Inflammatory macrophage (primary cell): Measurements from ENCODE around the gene SELPLG.
"Not testable (repeated sequence)": the region's sequence is repeated elsewhere in the genome, so short reads cannot be mapped to it uniquely, and the experiment has no call there.

Source experiments
- DNase-seq, 2 donors: peaks; one replicate each; pipeline ENCODE4 v3.0.0-alpha.2; 2020 to 2022

SELPLG gene

GRCh38 chr12:108602976-108603704 is 30.6 kb downstream of the SELPLG start:
- DNase-seq, result no peak

DNA sequence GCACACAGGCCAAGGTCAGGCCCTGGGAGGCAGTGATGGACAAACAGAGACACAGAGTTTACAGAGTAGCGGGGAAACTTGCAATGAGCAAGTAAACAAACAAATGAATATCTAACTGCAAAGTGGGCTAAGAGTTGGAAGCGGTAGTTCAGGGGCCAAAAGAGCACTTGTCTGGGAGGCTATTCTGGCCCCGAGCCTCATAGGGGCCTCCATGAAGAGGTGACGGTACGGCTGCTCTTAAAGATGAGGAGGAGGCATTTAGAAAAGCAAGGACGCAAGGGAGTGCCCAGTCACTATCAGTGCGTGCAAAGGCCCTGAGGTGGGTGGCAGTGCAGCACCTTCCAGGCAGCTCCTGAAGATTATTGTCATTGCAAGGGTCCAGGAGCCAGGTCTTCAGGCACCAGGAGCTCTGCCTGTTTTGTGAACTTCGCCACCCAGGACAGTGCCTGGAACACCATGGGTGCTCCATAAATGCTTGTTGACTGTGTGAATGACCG is 31.4 kb downstream of the SELPLG start:
- no peak for DNase-seq

GRCh38 chr12:108600702-108601007 is 33.0 kb downstream of the SELPLG start:
- DNase-seq, result no peak

GRCh38 chr12:108599948-108600701 is 33.6 kb downstream of the SELPLG start:
- no peak for DNase-seq

GRCh38 chr12:108599541-108599940 is 34.2 kb downstream of the SELPLG start:
- DNase-seq, result no peak

GRCh38 chr12:108598553-108599250 is 35.0 kb downstream of the SELPLG start:
- DNase-seq, result no peak

DNA sequence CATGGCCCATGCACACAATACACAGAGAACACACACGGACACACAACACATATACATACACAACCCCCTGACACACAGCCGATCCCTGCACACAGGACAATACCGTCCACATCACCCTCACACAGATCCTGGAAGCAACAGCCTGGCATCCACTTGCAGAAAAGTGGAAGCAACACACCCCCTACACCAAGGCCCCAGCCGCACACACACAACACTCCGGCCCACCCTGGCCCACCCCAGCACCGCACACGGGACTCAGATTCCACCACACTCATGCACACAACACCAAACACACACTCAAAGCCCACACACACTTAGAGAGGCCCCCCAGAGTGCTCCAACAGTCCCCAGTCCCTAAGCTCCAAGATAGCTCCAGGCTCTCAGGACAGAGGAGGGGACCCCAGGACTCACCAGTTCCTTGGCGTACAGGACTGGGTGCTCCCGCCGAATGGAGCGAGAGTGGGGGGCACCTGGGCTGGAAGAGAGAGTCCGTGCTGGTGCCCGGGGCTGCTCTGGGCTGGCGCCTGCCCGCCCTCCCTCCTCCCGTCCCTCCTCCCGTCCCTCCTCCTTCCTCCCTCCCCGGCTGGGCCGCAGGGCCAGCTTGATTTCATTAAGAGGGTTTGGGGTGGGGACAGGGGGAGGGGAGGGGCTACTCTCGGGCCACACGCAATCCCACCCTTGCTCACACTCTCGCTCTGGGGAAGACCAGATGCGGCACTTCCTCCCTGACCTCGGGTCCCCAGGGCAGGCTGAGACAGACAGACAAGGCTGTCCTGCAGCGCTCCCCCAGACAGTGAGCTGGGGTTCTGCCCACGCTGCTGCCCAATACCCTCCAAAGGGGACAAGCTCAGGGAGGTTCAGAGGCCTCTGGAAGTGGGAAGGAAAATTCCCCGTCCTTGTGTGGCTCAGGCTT is 35.9 kb downstream of the SELPLG start, which contains the start of gene TMEM119:
Gene TMEM119 (minus strand): TSS at position 526 of the 913 bp plus-strand sequence. CDS start 5,701 bp downstream, outside the sequence.
- DNase-seq, result no peak

GRCh38 chr12:108596854-108597558 is 36.7 kb downstream of the SELPLG start:
- no peak for DNase-seq

DNA sequence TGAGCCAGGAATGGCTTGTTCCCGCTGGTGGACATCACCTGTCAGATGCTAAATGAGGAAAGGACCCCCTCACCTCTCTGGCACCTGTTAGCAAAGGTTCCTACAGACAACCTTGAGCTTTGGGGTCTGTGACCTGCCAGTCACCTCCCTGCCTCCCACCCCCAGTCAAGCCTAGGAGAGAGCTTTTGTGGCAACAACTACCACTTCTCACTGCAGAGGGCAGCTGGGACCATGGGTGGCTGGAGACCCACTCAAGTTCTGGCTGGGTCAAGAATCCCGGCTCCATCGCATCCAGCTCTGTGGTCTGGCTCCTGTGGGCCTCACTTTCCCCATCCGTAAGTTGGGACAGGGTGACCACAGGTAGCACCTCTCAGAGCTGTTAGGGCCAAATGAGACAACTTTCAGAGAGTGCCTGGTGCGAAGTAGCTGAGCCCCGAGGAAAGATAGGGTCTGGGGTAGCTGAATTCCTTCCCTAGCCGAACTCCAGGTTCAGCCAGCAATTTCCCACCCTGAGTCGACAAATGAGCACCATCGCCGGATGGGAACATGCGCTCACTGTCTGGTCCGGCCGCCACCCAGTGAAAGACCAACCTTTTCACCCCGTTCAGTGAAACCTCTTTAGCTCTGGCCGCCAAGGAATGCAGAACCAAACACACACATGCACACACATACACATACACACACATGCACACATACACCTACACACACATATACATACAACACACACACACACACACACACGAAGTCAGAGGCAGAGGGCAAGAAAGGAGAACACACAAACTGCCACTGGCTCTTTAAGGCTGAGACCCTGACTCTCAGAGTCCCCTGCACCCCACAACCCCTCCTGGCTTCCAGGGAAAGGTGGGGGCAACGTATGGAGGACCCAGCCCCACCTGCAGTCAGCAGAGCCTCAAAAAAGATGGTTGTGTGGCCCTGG is 37.7 kb downstream of the SELPLG start:
- DNase-seq, result no peak

GRCh38 chr12:108594960-108595710 is 38.6 kb downstream of the SELPLG start:
- no peak for DNase-seq

GRCh38 chr12:108594323-108594903 is 39.3 kb downstream of the SELPLG start:
- DNase-seq, result no peak

- DNase-seq, result no peak
These were observed 41.4 kb downstream of the SELPLG start for GRCh38 chr12:108592033-108592909.

DNA sequence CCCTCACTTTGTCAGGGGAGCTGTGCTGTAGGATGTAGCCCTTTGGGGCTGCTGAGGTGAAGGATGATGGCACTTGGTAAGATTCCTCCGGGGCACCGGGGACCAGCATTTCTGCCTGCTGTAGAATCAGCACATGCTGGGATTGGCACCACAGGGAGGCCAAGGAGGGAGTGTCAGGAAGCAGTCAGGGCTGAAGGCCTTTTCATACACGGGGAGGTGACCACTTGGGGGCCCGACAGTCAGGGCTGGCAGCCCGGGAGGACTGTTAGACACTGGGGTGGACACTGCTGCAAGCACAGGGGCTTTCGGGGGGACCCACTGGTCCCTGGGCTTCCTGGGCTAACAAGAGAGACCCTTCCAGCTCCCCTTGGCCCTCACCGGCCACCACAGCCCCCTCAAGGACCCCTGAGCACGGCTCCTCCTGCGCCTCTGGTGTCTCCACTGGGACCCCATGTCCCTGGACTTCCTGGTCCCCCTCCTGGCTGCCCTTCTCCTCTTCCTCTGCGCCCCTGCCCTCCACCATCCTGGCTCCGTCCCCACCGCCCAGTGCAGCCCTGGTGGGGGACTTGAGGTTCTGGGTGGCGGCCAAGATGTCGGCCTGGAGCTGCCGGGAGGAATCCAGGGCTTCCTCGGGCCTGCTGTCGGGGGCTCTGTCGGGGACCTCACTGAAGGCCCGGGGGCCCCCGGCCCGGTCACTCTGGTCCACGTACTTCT is 42.3 kb downstream of the SELPLG start:
- no peak for DNase-seq

DNA sequence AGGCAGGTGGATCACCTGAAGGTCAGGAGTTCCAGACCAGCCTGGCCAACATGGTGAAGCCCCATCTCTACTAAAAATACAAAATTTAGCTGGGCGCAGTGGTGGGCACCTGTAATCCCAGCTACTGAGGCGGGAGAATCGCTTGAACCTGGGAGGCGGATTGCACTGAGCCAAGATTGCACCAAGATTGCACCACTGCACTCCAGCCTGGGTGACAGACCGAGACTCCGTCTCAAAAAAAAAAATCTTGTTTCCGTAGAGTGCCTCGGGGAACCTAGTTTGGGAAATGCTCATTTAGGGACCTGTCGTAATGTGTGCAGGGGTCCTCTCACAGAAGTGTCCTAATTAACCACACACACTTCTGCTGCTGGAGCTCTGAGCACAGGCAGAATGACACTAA is 43.2 kb downstream of the SELPLG start:
- DNase-seq, result not testable (repeated sequence)

- DNase-seq, result no peak
These were observed 43.9 kb downstream of the SELPLG start for GRCh38 chr12:108589840-108590229.

GRCh38 chr12:108589028-108589839 is 44.5 kb downstream of the SELPLG start:
- no peak for DNase-seq

GRCh38 chr12:108587826-108588225 is 45.9 kb downstream of the SELPLG start:
- DNase-seq, result no peak
